GM13977 (cell line): ENCODE results near the gene FREY1.
"Not testable (repeated sequence)": the region's sequence is repeated elsewhere in the genome, so short reads cannot be mapped to it uniquely, and the experiment has no call there.

Experiments used
- DNase-seq: peaks from one replicate; pipeline ENCODE4 v3.0.0; 2012; ENCODE audit warnings: low spot score
- CTCF ChIP-seq: IDR thresholded peaks from 2 replicates; pipeline ENCODE4 v1.5.1; 2012; ENCODE audit warnings: mild to moderate bottlenecking, control low read depth; ENCODE audit not compliant: insufficient read depth; ENCODE audit errors: extremely low read depth, missing control alignments
- in situ Hi-C: fragments of 300-500 bp; cut with MboI; formaldehyde crosslinking; loops from one replicate; pipeline ENCODE4 v1.12.0; 2022; ENCODE audit warnings: low sequenced_read_pairs, low pct_unique_long_range_greater_than_20kb, mixed read lengths, inconsistent platforms; ENCODE audit not compliant: unreplicated experiment

Gene FREY1

GRCh38 chr11:45906096-45906682 is 882 bp downstream of the FREY1 start:
- DNase-seq: no peak
- in situ Hi-C loops: no loop called here
- no peak for TF ChIP-seq CTCF

- in situ Hi-C loops, DNase-seq: not testable (repeated sequence)
These were observed 1.5 kb downstream of the FREY1 start for GRCh38 chr11:45905576-45905975.

GRCh38 chr11:45905095-45905494 is 2.0 kb downstream of the FREY1 start:
- in situ Hi-C loops: no loop called here
- TF ChIP-seq CTCF: no peak
- no peak for DNase-seq

- TF ChIP-seq CTCF: no peak
- in situ Hi-C loops: no loop called here
- no peak for DNase-seq
These were observed 2.7 kb downstream of the FREY1 start for GRCh38 chr11:45904309-45904915.

- TF ChIP-seq CTCF: no peak
- in situ Hi-C loops: no loop called here
- no peak for DNase-seq
These were observed 4.4 kb downstream of the FREY1 start for GRCh38 chr11:45902452-45903380.

GRCh38 chr11:45901626-45902025 is 5.4 kb downstream of the FREY1 start:
- DNase-seq: no peak
- no peak for TF ChIP-seq CTCF
- in situ Hi-C loops: no loop called here
